Left ventricle myocardium inferior (tissue), 1 donor: ENCODE results near the gene ACTR1A. TPM values are rescaled to one million over a fixed set of nuclear protein-coding genes. Genes with fewer than 3 reads are reported as not detected.
A peak's percentile ranks its signal among the peaks of the same experiment; 100 is the strongest.

Source experiments
- microRNA-seq: library from miRNA; unstranded; fragments of <30 nt; microRNA quantifications from one replicate; pipeline ENCODE4 v1.2.0, GENCODE V29; 2020
- total RNA-seq: library from RNA; stranded (reverse); fragmentation: NEBNext Ultra II Directional; extraction: Animal tissue kit (Norgen Biotek cat#: 25700); gene quantifications from one replicate; pipeline ENCODE4 v1.2.1, GENCODE V29; 2021
- donor health status: DM: no; HTN: yes; CAD: no; lungs with severe emphysema.

ACTR1A gene
- total RNA-seq, 1 donor from 2014 or later: 103 TPM

Small RNA genes within 50 kb of the gene (microRNA-seq; reads per million reads assigned to microRNA genes)
- 723 reads per million, percentile 82 among the genes with 10 or more reads in this experiment for gene MIR146B

Other genes with a start within 250 kb of the ACTR1A start
- 11.0 TPM for gene NFKB2, start 107.0 kb downstream of the ACTR1A start, total RNA-seq
- 0.93 TPM for gene PSD, start 83.9 kb downstream of the ACTR1A start, total RNA-seq
- 12.3 TPM for gene FBXL15, start 81.9 kb downstream of the ACTR1A start, total RNA-seq
- gene CUEDC2, start 70.1 kb downstream of the ACTR1A start, total RNA-seq: 72.3 TPM
- gene C10orf95, start 51.2 kb downstream of the ACTR1A start, total RNA-seq: not detected
- gene SUFU, start 1.3 kb upstream of the ACTR1A start, total RNA-seq: 7.9 TPM
- 95.1 TPM for gene TRIM8, start 141.8 kb upstream of the ACTR1A start, total RNA-seq
- 13.4 TPM for gene ARL3, start 211.7 kb upstream of the ACTR1A start, total RNA-seq
- gene SFXN2, start 211.9 kb upstream of the ACTR1A start, total RNA-seq: 1.6 TPM
- 22.6 TPM for gene WBP1L, start 241.2 kb upstream of the ACTR1A start, total RNA-seq